Epithelial cell of esophagus (primary cell): ENCODE measurements around the gene SLC26A8.

Experiments used
- DNase-seq: peaks from one replicate; pipeline ENCODE4 v3.0.0; 2010; ENCODE audit warnings: low read depth
- H3K4me3 ChIP-seq: 2 replicates; pipeline ENCODE4 v1.5.1; 2011; ENCODE audit warnings: mild to moderate bottlenecking, low read length, control low read depth
- TF ChIP-seq, protein P1 (sequence below): IDR thresholded peaks from 2 replicates; pipeline ENCODE4 v1.5.1; 2011; ENCODE audit warnings: low read depth, mild to moderate bottlenecking, low read length, control low read depth, inconsistent platforms; ENCODE audit not compliant: insufficient read depth; ENCODE audit errors: missing control alignments

SLC26A8 gene

DNA sequence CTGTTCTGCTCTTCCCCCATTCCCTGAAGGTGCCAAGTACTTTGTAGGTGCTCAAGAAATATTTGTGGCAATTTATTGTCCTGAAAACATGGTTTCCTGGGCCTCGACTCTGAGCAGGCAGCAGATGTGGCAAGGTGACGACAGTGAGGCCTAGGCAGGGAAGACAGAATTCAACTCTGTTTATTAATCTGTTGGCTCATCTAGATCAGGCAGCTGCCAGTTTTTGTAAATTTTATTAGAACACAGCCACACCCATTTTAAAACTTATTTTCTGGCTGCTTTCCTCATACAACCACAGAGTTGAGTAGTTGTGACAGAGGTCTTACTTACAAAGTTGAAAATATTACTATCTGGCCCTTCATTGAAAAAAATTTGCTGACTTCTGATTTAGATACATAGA is 27.7 kb upstream of the SLC26A8 start:
- TF ChIP-seq, protein P1, sequence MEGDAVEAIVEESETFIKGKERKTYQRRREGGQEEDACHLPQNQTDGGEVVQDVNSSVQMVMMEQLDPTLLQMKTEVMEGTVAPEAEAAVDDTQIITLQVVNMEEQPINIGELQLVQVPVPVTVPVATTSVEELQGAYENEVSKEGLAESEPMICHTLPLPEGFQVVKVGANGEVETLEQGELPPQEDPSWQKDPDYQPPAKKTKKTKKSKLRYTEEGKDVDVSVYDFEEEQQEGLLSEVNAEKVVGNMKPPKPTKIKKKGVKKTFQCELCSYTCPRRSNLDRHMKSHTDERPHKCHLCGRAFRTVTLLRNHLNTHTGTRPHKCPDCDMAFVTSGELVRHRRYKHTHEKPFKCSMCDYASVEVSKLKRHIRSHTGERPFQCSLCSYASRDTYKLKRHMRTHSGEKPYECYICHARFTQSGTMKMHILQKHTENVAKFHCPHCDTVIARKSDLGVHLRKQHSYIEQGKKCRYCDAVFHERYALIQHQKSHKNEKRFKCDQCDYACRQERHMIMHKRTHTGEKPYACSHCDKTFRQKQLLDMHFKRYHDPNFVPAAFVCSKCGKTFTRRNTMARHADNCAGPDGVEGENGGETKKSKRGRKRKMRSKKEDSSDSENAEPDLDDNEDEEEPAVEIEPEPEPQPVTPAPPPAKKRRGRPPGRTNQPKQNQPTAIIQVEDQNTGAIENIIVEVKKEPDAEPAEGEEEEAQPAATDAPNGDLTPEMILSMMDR, result no peak

GRCh38 chr6:36050947-36051710 is 26.7 kb upstream of the SLC26A8 start:
- TF ChIP-seq, protein P1, result no peak
- DNase-seq, result no peak
- H3K4me3 ChIP-seq, result no peak overlapping the region

More for the DNA sequence above, 27.7 kb upstream of the SLC26A8 start:
- no peak for DNase-seq
- H3K4me3 ChIP-seq, result no peak overlapping the region

DNA sequence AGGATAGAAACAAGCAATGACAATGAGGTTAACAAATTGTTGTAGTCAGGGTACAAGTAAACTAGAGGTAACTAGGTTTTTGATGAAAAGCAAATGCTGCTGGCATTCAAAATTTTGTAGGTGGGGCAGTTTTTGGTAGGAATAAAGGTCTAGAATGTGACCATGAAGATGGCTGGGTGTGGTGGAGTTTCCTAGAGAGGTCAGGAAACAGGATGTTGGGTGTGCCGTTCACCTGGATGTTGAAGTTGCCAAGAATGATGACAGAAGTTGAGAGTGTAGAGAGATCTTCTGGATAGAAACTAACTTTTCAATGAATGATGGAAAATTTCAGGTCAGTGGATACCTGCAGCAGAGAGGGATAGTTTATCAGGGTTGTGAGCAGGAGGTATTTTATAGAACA is 25.9 kb upstream of the SLC26A8 start:
- DNase-seq, result peak; percentile 20
- TF ChIP-seq, protein P1, result no peak
- H3K4me3 ChIP-seq, result no peak overlapping the region

DNA sequence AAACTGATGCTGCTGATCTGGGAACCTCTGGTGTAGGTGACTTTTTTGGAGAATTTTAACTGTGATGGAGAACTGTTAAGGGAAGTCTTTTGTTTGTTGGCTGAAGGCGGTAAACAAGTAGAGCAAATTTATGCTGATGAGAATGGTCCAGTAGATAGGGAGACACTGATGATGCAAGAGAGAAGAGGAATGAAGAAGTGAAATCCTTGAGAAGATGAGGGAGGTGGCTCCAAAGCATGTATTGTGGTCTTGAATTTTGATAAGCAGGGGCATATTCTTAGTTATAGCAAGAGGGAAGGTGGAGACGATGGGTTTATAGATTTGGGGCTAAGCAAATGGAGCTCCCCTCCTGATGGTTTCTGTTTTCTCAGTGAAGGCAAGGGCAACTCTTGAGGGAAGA is 25.1 kb upstream of the SLC26A8 start:
- TF ChIP-seq, protein P1, result no peak
- no peak for DNase-seq
- H3K4me3 ChIP-seq, result no peak overlapping the region

DNA sequence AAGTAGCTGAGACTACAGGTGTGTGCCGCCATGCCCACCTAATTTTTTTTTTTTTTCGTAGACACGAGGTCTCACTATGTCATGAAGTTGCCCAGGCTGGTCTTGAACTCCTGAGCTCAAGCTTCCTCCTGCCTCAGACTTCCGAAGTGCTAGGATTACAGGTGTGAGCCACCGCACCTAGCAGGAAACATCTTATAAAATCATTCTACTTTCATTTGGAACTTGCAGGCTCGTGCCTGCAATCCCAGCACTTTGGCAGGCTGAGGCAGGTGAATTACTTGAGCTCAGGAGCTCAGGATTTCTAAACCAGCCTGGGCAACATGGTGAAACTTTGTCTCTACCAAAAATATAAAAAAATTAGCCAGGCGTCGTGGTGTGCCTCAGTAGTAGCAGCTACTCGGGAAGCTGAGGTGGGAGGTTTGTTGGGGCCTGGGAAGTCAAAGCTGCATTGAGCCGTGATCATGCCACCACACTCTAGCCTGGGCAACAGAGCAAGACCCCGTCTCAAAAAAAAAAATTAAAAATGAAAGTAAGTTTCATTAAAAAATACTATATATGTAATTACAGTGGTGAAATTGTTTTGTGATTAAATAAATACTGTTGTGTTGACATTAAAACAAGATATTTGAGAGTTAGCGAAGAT is 18.3 kb upstream of the SLC26A8 start:
- H3K4me3 ChIP-seq, result no peak overlapping the region
- TF ChIP-seq, protein P1, result no peak
- peak; percentile 61 for DNase-seq

DNA sequence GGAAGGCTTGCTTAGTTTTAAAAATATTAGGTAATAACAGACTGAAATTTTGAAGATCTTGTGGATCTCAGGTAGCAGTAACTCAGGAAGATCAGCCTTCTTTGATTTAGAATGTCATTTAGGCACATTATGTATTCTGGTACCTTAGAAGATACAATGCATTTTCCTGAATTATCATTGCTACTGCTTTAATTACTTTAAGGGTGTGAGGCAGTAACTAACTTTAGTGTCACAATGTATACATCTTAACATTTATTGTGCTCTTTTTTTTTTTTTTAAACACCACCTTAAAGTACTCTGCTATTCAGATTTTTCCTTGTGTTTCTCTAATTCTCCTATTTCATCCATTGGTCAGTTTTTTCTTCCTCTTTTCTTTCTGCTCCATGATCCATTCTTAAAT is 16.5 kb upstream of the SLC26A8 start:
- TF ChIP-seq, protein P1, result no peak
- DNase-seq, result no peak

More for the DNA sequence above, 16.5 kb upstream of the SLC26A8 start:
- no peak overlapping the region for H3K4me3 ChIP-seq
